T-helper 1 cell treated with Interleukin-12 subunit alpha and Interleukin-12 subunit beta and Interleukin-4 antibody, amounts not matched to agents 30 μg/mL and 1 μg/mL, for 36 hours (primary cell): ENCODE data around the gene GLT1D1.

Experiments used
- H3K27ac Mint-ChIP-seq: one replicate; pipeline ENCODE4 v1.8.0; 2021; ENCODE audit warnings: mild to moderate bottlenecking, mixed read lengths
- H3K27me3 Mint-ChIP-seq: one replicate; pipeline ENCODE4 v1.8.0; 2021; ENCODE audit warnings: low read depth, mixed read lengths
- H3K36me3 Mint-ChIP-seq: one replicate; pipeline ENCODE4 v1.8.0; 2021; ENCODE audit warnings: low read depth, mixed read lengths
- H3K4me1 Mint-ChIP-seq: one replicate; pipeline ENCODE4 v1.8.0; 2021; ENCODE audit warnings: low read depth, mixed read lengths
- H3K4me3 Mint-ChIP-seq: one replicate; pipeline ENCODE4 v1.8.0; 2021; ENCODE audit warnings: mild to moderate bottlenecking, moderate library complexity, mixed read lengths
- H3K9me3 Mint-ChIP-seq: one replicate; pipeline ENCODE4 v1.8.0; 2021; ENCODE audit warnings: mixed read lengths

The GLT1D1 gene

GRCh38 chr12:128816643-128816920, 36.7 kb upstream of the GLT1D1 start:
- H3K27me3 Mint-ChIP-seq, result no peaks in the 10 kb centered on the region
- no peak overlapping the region for H3K27ac Mint-ChIP-seq
- H3K36me3 Mint-ChIP-seq, result peaks cover 30% of the 10 kb centered on the region
- no peaks in the 10 kb centered on the region for H3K9me3 Mint-ChIP-seq
- H3K4me3 Mint-ChIP-seq, result no peak overlapping the region
- peaks cover 53% of the 10 kb centered on the region for H3K4me1 Mint-ChIP-seq

- H3K9me3 Mint-ChIP-seq, result no peaks in the 10 kb centered on the region
- peak overlapping the region; percentile 23 for H3K4me3 Mint-ChIP-seq
- peaks cover 55% of the 10 kb centered on the region for H3K4me1 Mint-ChIP-seq
- H3K27me3 Mint-ChIP-seq, result no peaks in the 10 kb centered on the region
- H3K27ac Mint-ChIP-seq, result peak overlapping the region; percentile 52
- peaks cover 32% of the 10 kb centered on the region for H3K36me3 Mint-ChIP-seq
These were observed 35.9 kb upstream of the GLT1D1 start for GRCh38 chr12:128817111-128818015.

GRCh38 chr12:128818065-128819022, 34.9 kb upstream of the GLT1D1 start:
- Mint-ChIP-seq H3K36me3 (peaks cover 27% of the 10 kb centered on the region), H3K27me3 (no peaks in the 10 kb centered on the region), H3K27ac (peak overlapping the region; percentile 60), H3K9me3 (no peaks in the 10 kb centered on the region), H3K4me3 (peak overlapping the region; percentile 23), H3K4me1 (peaks cover 52% of the 10 kb centered on the region)

- H3K27me3 Mint-ChIP-seq, result no peaks in the 10 kb centered on the region
- H3K4me3 Mint-ChIP-seq, result no peak overlapping the region
- no peaks in the 10 kb centered on the region for H3K9me3 Mint-ChIP-seq
- no peak overlapping the region for H3K27ac Mint-ChIP-seq
- peaks cover 51% of the 10 kb centered on the region for H3K4me1 Mint-ChIP-seq
- H3K36me3 Mint-ChIP-seq, result peaks cover 20% of the 10 kb centered on the region
These were observed 33.8 kb upstream of the GLT1D1 start for GRCh38 chr12:128819293-128820144.

- Mint-ChIP-seq H3K27ac (no peak overlapping the region), H3K4me3 (no peak overlapping the region), H3K27me3 (no peaks in the 10 kb centered on the region), H3K4me1 (peaks cover 55% of the 10 kb centered on the region), H3K36me3 (peaks cover 17% of the 10 kb centered on the region), H3K9me3 (no peaks in the 10 kb centered on the region)
These were observed 33.0 kb upstream of the GLT1D1 start for GRCh38 chr12:128820253-128820652.

GRCh38 chr12:128820723-128821432, 32.4 kb upstream of the GLT1D1 start:
- Mint-ChIP-seq H3K4me1 (peaks cover 53% of the 10 kb centered on the region), H3K27me3 (no peaks in the 10 kb centered on the region), H3K9me3 (no peaks in the 10 kb centered on the region), H3K4me3 (peak overlapping the region; percentile 58), H3K36me3 (peaks cover 17% of the 10 kb centered on the region), H3K27ac (peak overlapping the region; percentile 71)

- Mint-ChIP-seq H3K9me3 (peaks cover 9% of the 10 kb centered on the region), H3K4me3 (peak overlapping the region; percentile 86), H3K4me1 (peaks cover 37% of the 10 kb centered on the region), H3K27me3 (no peaks in the 10 kb centered on the region), H3K36me3 (peaks cover 14% of the 10 kb centered on the region), H3K27ac (peak overlapping the region; percentile 84)
These were observed 29.9 kb upstream of the GLT1D1 start for GRCh38 chr12:128823216-128823915.

- H3K4me1 Mint-ChIP-seq, result peaks cover 41% of the 10 kb centered on the region
- H3K4me3 Mint-ChIP-seq, result peak within 1 kb of the TSS; percentile 86
- peaks cover 16% of the 10 kb centered on the region for H3K36me3 Mint-ChIP-seq
- H3K27me3 Mint-ChIP-seq, result no peaks in the 10 kb centered on the region
- H3K27ac Mint-ChIP-seq, result peak within 1 kb of the TSS; percentile 84
- peaks cover 9% of the 10 kb centered on the region for H3K9me3 Mint-ChIP-seq
These were observed 29.1 kb upstream of the GLT1D1 start, which contains the start of gene SLC15A4 for GRCh38 chr12:128823916-128824839. SLC15A4 (minus strand) TSS chr12:128823958; CDS start chr12:128823943, 15 bp downstream.

- H3K27ac Mint-ChIP-seq, result no peak overlapping the region
- H3K36me3 Mint-ChIP-seq, result peaks cover 13% of the 10 kb centered on the region
- H3K27me3 Mint-ChIP-seq, result no peaks in the 10 kb centered on the region
- H3K4me1 Mint-ChIP-seq, result peaks cover 42% of the 10 kb centered on the region
- H3K9me3 Mint-ChIP-seq, result peaks cover 9% of the 10 kb centered on the region
- no peak overlapping the region for H3K4me3 Mint-ChIP-seq
These were observed 27.4 kb upstream of the GLT1D1 start for GRCh38 chr12:128825835-128826234.

- Mint-ChIP-seq H3K27ac (no peak overlapping the region), H3K4me3 (no peak overlapping the region), H3K27me3 (no peaks in the 10 kb centered on the region), H3K4me1 (peaks cover 30% of the 10 kb centered on the region), H3K36me3 (peaks cover 5% of the 10 kb centered on the region), H3K9me3 (peaks cover 9% of the 10 kb centered on the region)
These were observed 25.6 kb upstream of the GLT1D1 start for GRCh38 chr12:128827724-128828123.

GRCh38 chr12:128829861-128830504, 23.3 kb upstream of the GLT1D1 start:
- H3K4me1 Mint-ChIP-seq, result peaks cover 25% of the 10 kb centered on the region
- H3K27ac Mint-ChIP-seq, result peak overlapping the region; percentile 86
- H3K36me3 Mint-ChIP-seq, result peaks cover 5% of the 10 kb centered on the region
- peaks cover 4% of the 10 kb centered on the region for H3K27me3 Mint-ChIP-seq
- peak overlapping the region; percentile 73 for H3K4me3 Mint-ChIP-seq
- H3K9me3 Mint-ChIP-seq, result peaks cover 9% of the 10 kb centered on the region

GRCh38 chr12:128830505-128830893, 22.8 kb upstream of the GLT1D1 start:
- Mint-ChIP-seq H3K36me3 (peaks cover 5% of the 10 kb centered on the region), H3K4me3 (peak overlapping the region; percentile 73), H3K9me3 (peaks cover 9% of the 10 kb centered on the region), H3K4me1 (peaks cover 23% of the 10 kb centered on the region), H3K27ac (peak overlapping the region; percentile 86), H3K27me3 (peaks cover 9% of the 10 kb centered on the region)
